HepG2 (cell line): ENCODE data around the gene FMNL1. TPM values are rescaled to one million over a fixed set of nuclear protein-coding genes. Genes with fewer than 3 reads are reported as not detected.

Source experiments
- ATAC-seq: fragments of 200-7000 bp; cut with Tn5 transposase; 3 replicates; pipeline ENCODE4 v1.9.1; 2020; ENCODE audit warnings: mild to moderate bottlenecking, moderate library complexity
- BruUV-seq: library from RNA; stranded (reverse); fragments of 400-500 nt; replicated peaks from 2 replicates; lab custom pipeline; 2021; lab: Mats Ljungman, UMichigan
- CTCF ChIA-PET: fragments of 300-600 bp; formaldehyde crosslinking; extraction: SDS; loops from one replicate; lab custom pipeline; 2021; ENCODE audit warnings: low total read pairs, inconsistent platforms, low intra/inter-chr PET ratio; lab: Yijun Ruan, JAX
- POLR2A ChIA-PET: fragments of 350-600 bp; sonication (Branson Sonifier 250); formaldehyde crosslinking; loops from one replicate; lab custom pipeline; 2020; ENCODE audit warnings: antibody characterized with exemption, inconsistent platforms; lab: Yijun Ruan, JAX
- DNase-seq: peaks from one replicate; pipeline ENCODE4 v3.0.0-alpha.2; 2015; ENCODE audit warnings: low spot score
- FAIRE-seq: peaks from 3 replicates; lab custom pipeline; 2011; peaks lifted over from hg19 to GRCh38; lab: Jason Lieb, UNC
- H2AFZ ChIP-seq: one replicate; pipeline ENCODE4 v1.6.1; 2011; ENCODE audit warnings: low read length, inconsistent platforms
- H3K27ac ChIP-seq: fragments of 300-600 bp; 3 replicates; pipeline ENCODE4 v1.8.0; 2011; ENCODE audit warnings: mixed run types, mild to moderate bottlenecking, mixed read lengths, low read length, inconsistent platforms; ENCODE audit not compliant: insufficient read depth; ENCODE audit errors: extremely low read length
- H3K27me3 ChIP-seq, 2 experiments: fragments of 200-600 bp in 1 of 2; 2 replicates in 1 of 2; 3 replicates in 1 of 2; pipeline versions ENCODE4 v1.6.0 to v1.8.0; 2011; ENCODE audit warnings: low read length in 2 of 2, mild to moderate bottlenecking in 2 of 2, moderate library complexity in 2 of 2, inconsistent platforms in 1 of 2; ENCODE audit not compliant: insufficient read depth in 2 of 2, control insufficient read depth in 1 of 2
- H3K36me3 ChIP-seq, 2 experiments: fragments of 200-600 bp in 1 of 2; replicated peaks in 1 of 2; 2 replicates in 1 of 2; 3 replicates in 1 of 2; pipeline versions ENCODE4 v1.5.1 to v1.8.0; 2011; ENCODE audit warnings: low read length in 2 of 2, inconsistent platforms in 1 of 2; ENCODE audit not compliant: insufficient read depth in 2 of 2, control insufficient read depth in 1 of 2
- H3K4me1 ChIP-seq: 2 replicates; pipeline ENCODE4 v1.5.1; 2012; ENCODE audit warnings: low read length, inconsistent platforms; ENCODE audit not compliant: insufficient read depth
- H3K4me2 ChIP-seq: 2 replicates; pipeline ENCODE4 v1.6.0; 2011; ENCODE audit warnings: low read depth, low read length, inconsistent platforms
- H3K4me3 ChIP-seq, 3 experiments: fragments of 200-600 bp in 1 of 3; sonication (generic), shearing (Covaris generic) in 1 of 3; replicated peaks in 1 of 3; 2 replicates each; pipeline ENCODE4 v1.5.1; 2011 to 2016; ENCODE audit warnings: low read length in 3 of 3, inconsistent platforms in 2 of 3, low read depth in 2 of 3, mild to moderate bottlenecking in 2 of 3, control low read depth in 1 of 3, mixed read lengths in 1 of 3; ENCODE audit not compliant: insufficient read depth in 1 of 3
- H3K79me2 ChIP-seq: one replicate; pipeline ENCODE4 v1.6.1; 2011; ENCODE audit warnings: low read length, inconsistent platforms; ENCODE audit not compliant: insufficient read depth
- H3K9ac ChIP-seq: 2 replicates; pipeline ENCODE4 v1.6.0; 2011; ENCODE audit warnings: mild to moderate bottlenecking, low read depth, low read length, inconsistent platforms; ENCODE audit not compliant: insufficient read depth
- H3K9me3 ChIP-seq: 2 replicates; pipeline ENCODE4 v1.5.1; 2012; ENCODE audit warnings: mild to moderate bottlenecking, low read length
- H4K20me1 ChIP-seq: 2 replicates; pipeline ENCODE4 v1.6.0; 2011; ENCODE audit warnings: inconsistent platforms, mild to moderate bottlenecking, low read length, moderate library complexity; ENCODE audit not compliant: insufficient read depth
- ELF3 ChIP-seq: IDR thresholded peaks from 2 replicates; pipeline ENCODE4 v1.6.1; 2016; ENCODE audit warnings: missing genetic modification reagents, missing compliant biosample characterization
- FOXA3 ChIP-seq: IDR thresholded peaks from 2 replicates; pipeline ENCODE4 v1.6.1; 2016; ENCODE audit warnings: missing genetic modification reagents, missing compliant biosample characterization
- GABPA ChIP-seq, 2 experiments: IDR thresholded peaks; 2 replicates each; pipeline ENCODE4 v1.6.1; 2011 to 2016; ENCODE audit warnings: low read depth in 2 of 2, low read length in 1 of 2, missing biosample characterization in 1 of 2, missing genetic modification characterization in 1 of 2
- GLI4 ChIP-seq: sonication (generic); formaldehyde crosslinking; IDR thresholded peaks from 2 replicates; pipeline ENCODE4 v1.5.1; 2020; ENCODE audit warnings: missing genetic modification reagents, mild to moderate bottlenecking, moderate library complexity, borderline replicate concordance
- HMG20A ChIP-seq: IDR thresholded peaks from 2 replicates; pipeline ENCODE4 v1.6.1; 2016; ENCODE audit warnings: borderline replicate concordance
- REPIN1 ChIP-seq: sonication (generic); formaldehyde crosslinking; IDR thresholded peaks from 2 replicates; pipeline ENCODE4 v1.8.0; 2022; ENCODE audit warnings: missing genetic modification reagents, low read depth, mild to moderate bottlenecking, borderline replicate concordance
- RXRA ChIP-seq: sonication (generic); formaldehyde crosslinking; IDR thresholded peaks from 2 replicates; pipeline ENCODE4 v1.5.1; 2020; ENCODE audit warnings: missing genetic modification reagents
- ZBTB38 ChIP-seq: sonication (generic); formaldehyde crosslinking; IDR thresholded peaks from 2 replicates; pipeline ENCODE4 v1.5.1; 2020; ENCODE audit warnings: mild to moderate bottlenecking, missing genetic modification reagents
- ZKSCAN8 ChIP-seq: IDR thresholded peaks from 2 replicates; pipeline ENCODE4 v1.6.1; 2016; ENCODE audit warnings: borderline replicate concordance, missing genetic modification reagents, missing compliant biosample characterization
- ZNF234 ChIP-seq: sonication (generic); formaldehyde crosslinking; conservative IDR thresholded peaks from 2 replicates; pipeline ENCODE4 v1.5.1; 2020; ENCODE audit warnings: mild to moderate bottlenecking, missing genetic modification reagents
- ZNF24 ChIP-seq: fragments of 450-650 bp; IDR thresholded peaks from 2 replicates; pipeline ENCODE4 v1.6.1; 2017; ENCODE audit warnings: antibody characterized with exemption, mild to moderate bottlenecking
- ZNF256 ChIP-seq: sonication (generic); formaldehyde crosslinking; conservative IDR thresholded peaks from 2 replicates; pipeline ENCODE4 v1.4.0; 2020; ENCODE audit warnings: missing genetic modification reagents
- ZNF337 ChIP-seq: sonication (generic); formaldehyde crosslinking; IDR thresholded peaks from 2 replicates; pipeline ENCODE4 v1.5.1; 2020; ENCODE audit warnings: missing genetic modification reagents, low read depth, mild to moderate bottlenecking, borderline replicate concordance
- ZNF577 ChIP-seq: sonication (generic); formaldehyde crosslinking; IDR thresholded peaks from 2 replicates; pipeline ENCODE4 v1.4.0; 2020; ENCODE audit warnings: mild to moderate bottlenecking, low read depth, missing genetic modification reagents, borderline replicate concordance
- ZNF614 ChIP-seq: IDR thresholded peaks from 2 replicates; pipeline ENCODE4 v1.6.1; 2018; ENCODE audit warnings: missing biosample characterization, missing genetic modification reagents, inconsistent platforms, borderline replicate concordance
- ZNF816 ChIP-seq: sonication (generic); formaldehyde crosslinking; IDR thresholded peaks from 2 replicates; pipeline ENCODE4 v1.8.0; 2022; ENCODE audit warnings: missing genetic modification reagents, mild to moderate bottlenecking, borderline replicate concordance
- WGBS: methylation state at CpG from one replicate; pipeline ENCODE4 v1.1.6; 2017; ENCODE audit warnings: low lambda C conversion rate; 5-methylcytosine and 5-hydroxymethylcytosine counted together
- in situ Hi-C: cut with HindIII; loops from 2 replicates; pipeline ENCODE4 v1.10.0; 2017; ENCODE audit warnings: low pct_unique_long_range_greater_than_20kb; ENCODE audit not compliant: extremely low pct_ligation_motif_present
- intact Hi-C: fragments of 100-400 bp; cut with micrococcal nuclease; formaldehyde crosslinking; loops from one replicate; pipeline ENCODE4 v1.10.0; 2022; ENCODE audit not compliant: unreplicated experiment
- polyA plus RNA-seq, 8 experiments: library from polyadenylated mRNA; depleted of rRNA in 3 of 8; stranded (reverse) in 7 of 8; unstranded in 1 of 8; fragments of >200 nt; fragmentation: Illumina TruSeq in 4 of 8; extraction: Trizol in 4 of 8; gene quantifications; 2 replicates each; pipeline versions ENCODE4 v1.2.1 to v1.2.3, GENCODE V29; 2011 to 2016; ENCODE audit warnings: low read depth in 4 of 8, missing spikeins in 1 of 8, mixed read lengths in 1 of 8; ENCODE audit not compliant: insufficient read depth in 1 of 8
- total RNA-seq, 5 experiments: library from RNA; depleted of rRNA; stranded (reverse); fragments of >200 nt; fragmentation: Illumina TruSeq; extraction: Trizol; gene quantifications; 2 replicates each; pipeline ENCODE4 v1.2.3, GENCODE V29; 2016; ENCODE audit warnings: low read depth in 1 of 5
- TF ChIP-seq, protein P1 (sequence below), 2 experiments: sonication (generic) in 1 of 2; formaldehyde crosslinking in 1 of 2; IDR thresholded peaks; 2 replicates each; pipeline versions ENCODE4 v1.4.0 to v1.6.1; 2018 to 2020; ENCODE audit warnings: missing genetic modification reagents in 2 of 2, borderline replicate concordance in 1 of 2, low read depth in 1 of 2, mild to moderate bottlenecking in 1 of 2, missing biosample characterization in 1 of 2
- TF ChIP-seq, protein P2 (sequence below): sonication (generic); formaldehyde crosslinking; IDR thresholded peaks from 2 replicates; pipeline ENCODE4 v1.4.0; 2020; ENCODE audit warnings: missing genetic modification reagents, borderline replicate concordance

FMNL1 gene
- total and polyA plus RNA-seq, 2 of the 13 experiments (the other 11 are each of a cell fraction or from before 2014, with no cell fraction given) = 0.53 to 0.70 TPM

DNA sequence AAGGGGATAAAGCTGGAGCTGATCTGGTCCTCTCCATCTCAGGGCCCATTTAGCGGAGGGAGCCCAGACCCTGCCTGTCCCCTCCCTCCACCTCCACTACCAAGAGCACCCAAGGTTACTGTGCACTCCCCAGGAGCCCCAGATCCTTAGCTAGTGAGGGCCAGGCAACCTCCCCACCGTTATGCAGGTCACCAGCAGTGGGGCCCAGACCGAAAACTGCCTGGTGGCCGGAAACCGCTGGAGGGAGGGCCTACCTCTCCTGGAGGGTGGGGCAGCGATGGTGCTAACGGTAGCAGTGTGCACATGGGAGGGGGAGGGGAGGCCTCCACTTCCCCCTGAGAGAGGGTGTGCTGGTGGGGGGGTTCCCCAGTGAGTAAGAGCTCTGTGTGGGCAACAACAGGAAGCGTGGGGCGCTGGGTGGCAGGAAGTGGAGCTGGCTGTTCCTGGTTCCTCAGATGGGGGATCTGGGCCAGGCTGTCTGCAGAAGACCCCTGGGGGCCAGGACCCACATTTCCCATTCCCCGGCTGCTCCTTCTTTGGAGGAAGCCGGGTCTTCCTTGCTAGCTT, 4.4 kb downstream of the FMNL1 start:
- peak overlapping the region; percentile 10 to 59 (median 40); a peak in 4 of 6 replicates for H3K4me3 ChIP-seq
- H4K20me1 ChIP-seq = no peaks in the 10 kb centered on the region
- no TSS peak for BruUV-seq
- ChIA-PET CTCF (no interaction called here), POLR2A (interaction anchor here (0.7 to 2.3 kb wide), 7 partner anchors 9 to 199 kb away, joined by 3 to 11 read pairs (median 3); partner anchors contain the start of genes HEXIM1 and HEXIM2)
- no peak overlapping the region for H3K27ac ChIP-seq
- H3K4me1 ChIP-seq = peaks cover 61% of the 10 kb centered on the region
- in situ Hi-C loops = no loop called here
- H3K9me3 ChIP-seq = no peaks in the 10 kb centered on the region
- intact Hi-C loops = no loop called here
- DNase-seq (no peak), ATAC-seq (no peak), FAIRE-seq (no peak)
- H3K27me3 ChIP-seq = peaks cover 17 to 55% of the 10 kb centered on the region in 2 experiments; a peak in 4 of 5 replicates
- H3K9ac ChIP-seq = 0 out of 2 replicates have a peak overlapping the region, but pooled peaks have one; percentile 3
- no peak overlapping the region for H2AFZ ChIP-seq
- H3K36me3 ChIP-seq = no peaks in the 10 kb centered on the region
- no peaks in the 10 kb centered on the region for H3K79me2 ChIP-seq
- WGBS = 17% methylated on average over 9 of the region's 11 CpGs
- H3K4me2 ChIP-seq = peak overlapping the region; percentile 65
- TF ChIP-seq ZNF24 = no peak
- TF ChIP-seq ELF3 (CRISPR knock-in tag) = peak; percentile 62
- peak; percentile 54; the same call in 1 of the 2 replicates for TF ChIP-seq ZNF614 (CRISPR knock-in tag)
- 0 out of 2 replicates have a peak, but pooled peaks have one; percentile 22 for TF ChIP-seq ZNF816 (CRISPR knock-in tag)
- TF ChIP-seq ZNF577 = no peak
- TF ChIP-seq FOXA3 = 0 out of 2 replicates have a peak, but pooled peaks have one; percentile 30
- TF ChIP-seq ZKSCAN8 (CRISPR knock-in tag) = no peak
- no peak for TF ChIP-seq ZNF234 (CRISPR knock-in tag)
- TF ChIP-seq REPIN1 (CRISPR knock-in tag) = no peak
- TF ChIP-seq ZBTB38 = 0 out of 2 replicates have a peak, but pooled peaks have one; percentile 26
- no peak for TF ChIP-seq ZNF256 (CRISPR knock-in tag)
- peak; percentile 36; the same call in 1 of the 2 replicates for TF ChIP-seq RXRA (CRISPR knock-in tag)
- TF ChIP-seq ZNF337 (CRISPR knock-in tag) = no peak
- no peak for TF ChIP-seq GLI4
- TF ChIP-seq, protein P1, sequence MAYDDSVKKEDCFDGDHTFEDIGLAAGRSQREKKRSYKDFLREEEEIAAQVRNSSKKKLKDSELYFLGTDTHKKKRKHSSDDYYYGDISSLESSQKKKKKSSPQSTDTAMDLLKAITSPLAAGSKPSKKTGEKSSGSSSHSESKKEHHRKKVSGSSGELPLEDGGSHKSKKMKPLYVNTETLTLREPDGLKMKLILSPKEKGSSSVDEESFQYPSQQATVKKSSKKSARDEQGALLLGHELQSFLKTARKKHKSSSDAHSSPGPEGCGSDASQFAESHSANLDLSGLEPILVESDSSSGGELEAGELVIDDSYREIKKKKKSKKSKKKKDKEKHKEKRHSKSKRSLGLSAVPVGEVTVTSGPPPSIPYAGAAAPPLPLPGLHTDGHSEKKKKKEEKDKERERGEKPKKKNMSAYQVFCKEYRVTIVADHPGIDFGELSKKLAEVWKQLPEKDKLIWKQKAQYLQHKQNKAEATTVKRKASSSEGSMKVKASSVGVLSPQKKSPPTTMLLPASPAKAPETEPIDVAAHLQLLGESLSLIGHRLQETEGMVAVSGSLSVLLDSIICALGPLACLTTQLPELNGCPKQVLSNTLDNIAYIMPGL (CRISPR knock-in tag; IDR thresholded peaks at IDR 0.05; ENCODE audit: borderline replicate concordance in 1 of 2, low read depth in 1 of 2) = peak; percentile 21 to 28; a peak in 1 of 4 replicates
- TF ChIP-seq HMG20A (CRISPR knock-in tag) = 0 out of 2 replicates have a peak, but pooled peaks have one; percentile 25
- TF ChIP-seq, protein P2, sequence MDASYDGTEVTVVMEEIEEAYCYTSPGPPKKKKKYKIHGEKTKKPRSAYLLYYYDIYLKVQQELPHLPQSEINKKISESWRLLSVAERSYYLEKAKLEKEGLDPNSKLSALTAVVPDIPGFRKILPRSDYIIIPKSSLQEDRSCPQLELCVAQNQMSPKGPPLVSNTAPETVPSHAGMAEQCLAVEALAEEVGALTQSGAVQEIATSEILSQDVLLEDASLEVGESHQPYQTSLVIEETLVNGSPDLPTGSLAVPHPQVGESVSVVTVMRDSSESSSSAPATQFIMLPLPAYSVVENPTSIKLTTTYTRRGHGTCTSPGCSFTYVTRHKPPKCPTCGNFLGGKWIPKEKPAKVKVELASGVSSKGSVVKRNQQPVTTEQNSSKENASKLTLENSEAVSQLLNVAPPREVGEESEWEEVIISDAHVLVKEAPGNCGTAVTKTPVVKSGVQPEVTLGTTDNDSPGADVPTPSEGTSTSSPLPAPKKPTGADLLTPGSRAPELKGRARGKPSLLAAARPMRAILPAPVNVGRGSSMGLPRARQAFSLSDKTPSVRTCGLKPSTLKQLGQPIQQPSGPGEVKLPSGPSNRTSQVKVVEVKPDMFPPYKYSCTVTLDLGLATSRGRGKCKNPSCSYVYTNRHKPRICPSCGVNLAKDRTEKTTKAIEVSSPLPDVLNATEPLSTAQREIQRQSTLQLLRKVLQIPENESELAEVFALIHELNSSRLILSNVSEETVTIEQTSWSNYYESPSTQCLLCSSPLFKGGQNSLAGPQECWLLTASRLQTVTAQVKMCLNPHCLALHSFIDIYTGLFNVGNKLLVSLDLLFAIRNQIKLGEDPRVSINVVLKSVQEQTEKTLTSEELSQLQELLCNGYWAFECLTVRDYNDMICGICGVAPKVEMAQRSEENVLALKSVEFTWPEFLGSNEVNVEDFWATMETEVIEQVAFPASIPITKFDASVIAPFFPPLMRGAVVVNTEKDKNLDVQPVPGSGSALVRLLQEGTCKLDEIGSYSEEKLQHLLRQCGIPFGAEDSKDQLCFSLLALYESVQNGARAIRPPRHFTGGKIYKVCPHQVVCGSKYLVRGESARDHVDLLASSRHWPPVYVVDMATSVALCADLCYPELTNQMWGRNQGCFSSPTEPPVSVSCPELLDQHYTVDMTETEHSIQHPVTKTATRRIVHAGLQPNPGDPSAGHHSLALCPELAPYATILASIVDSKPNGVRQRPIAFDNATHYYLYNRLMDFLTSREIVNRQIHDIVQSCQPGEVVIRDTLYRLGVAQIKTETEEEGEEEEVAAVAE (CRISPR knock-in tag) = no peak
- peak; percentile 26; the same call in 1 of the 2 replicates for TF ChIP-seq GABPA (IDR thresholded peaks at IDR 0.05; ENCODE audit: low read depth, low read length)
- peak; percentile 45; the same call in 1 of the 2 replicates for TF ChIP-seq GABPA (CRISPR knock-in tag; IDR thresholded peaks at IDR 0.05; ENCODE audit: low read depth)
